AG10803 (cell line): ENCODE data around the gene FTO.

Experiments
- DNase-seq: peaks from one replicate; pipeline ENCODE4 v3.0.0; 2010; ENCODE audit warnings: low read depth
- H3K4me3 ChIP-seq: 2 replicates; pipeline ENCODE4 v1.5.1; 2011; ENCODE audit warnings: mild to moderate bottlenecking, low read length, control low read depth
- CTCF ChIP-seq: conservative IDR thresholded peaks from 2 replicates; pipeline ENCODE4 v1.5.1; 2011; ENCODE audit warnings: mild to moderate bottlenecking, low read length, control low read depth, inconsistent platforms

FTO gene

GRCh38 chr16:53832896-53833544 is 129.1 kb downstream of the FTO start:
- no peak overlapping the region for H3K4me3 ChIP-seq
- no peak for DNase-seq
- TF ChIP-seq CTCF: no peak

- H3K4me3 ChIP-seq: no peak overlapping the region
- TF ChIP-seq CTCF: no peak
- no peak for DNase-seq
Measured at GRCh38 chr16:53836142-53836541, 132.2 kb downstream of the FTO start.

- DNase-seq: no peak
- no peak for TF ChIP-seq CTCF
- H3K4me3 ChIP-seq: no peak overlapping the region
Measured at GRCh38 chr16:53836680-53837079, 132.7 kb downstream of the FTO start.

GRCh38 chr16:53837426-53837825 is 133.5 kb downstream of the FTO start:
- no peak for DNase-seq
- TF ChIP-seq CTCF: no peak
- H3K4me3 ChIP-seq: no peak overlapping the region

GRCh38 chr16:53839150-53839549 is 135.2 kb downstream of the FTO start:
- TF ChIP-seq CTCF: no peak
- H3K4me3 ChIP-seq: no peak overlapping the region
- DNase-seq: no peak

- no peak overlapping the region for H3K4me3 ChIP-seq
- TF ChIP-seq CTCF: no peak
Measured at GRCh38 chr16:53840456-53840855, 136.5 kb downstream of the FTO start.

GRCh38 chr16:53841884-53842283 is 137.9 kb downstream of the FTO start:
- H3K4me3 ChIP-seq: no peak overlapping the region
- no peak for DNase-seq
- no peak for TF ChIP-seq CTCF

More at GRCh38 chr16:53840456-53840855, 136.5 kb downstream of the FTO start:
- DNase-seq: no peak
